ENCODE data around the gene RAET1L. TPM values are rescaled to one million over a fixed set of nuclear protein-coding genes. Genes with fewer than 3 reads are reported as not detected.
A peak's percentile ranks its signal among the peaks of the same experiment; 100 is the strongest.

The RAET1L gene
- polyA plus RNA-seq, 3 donors: not detected

DNA sequence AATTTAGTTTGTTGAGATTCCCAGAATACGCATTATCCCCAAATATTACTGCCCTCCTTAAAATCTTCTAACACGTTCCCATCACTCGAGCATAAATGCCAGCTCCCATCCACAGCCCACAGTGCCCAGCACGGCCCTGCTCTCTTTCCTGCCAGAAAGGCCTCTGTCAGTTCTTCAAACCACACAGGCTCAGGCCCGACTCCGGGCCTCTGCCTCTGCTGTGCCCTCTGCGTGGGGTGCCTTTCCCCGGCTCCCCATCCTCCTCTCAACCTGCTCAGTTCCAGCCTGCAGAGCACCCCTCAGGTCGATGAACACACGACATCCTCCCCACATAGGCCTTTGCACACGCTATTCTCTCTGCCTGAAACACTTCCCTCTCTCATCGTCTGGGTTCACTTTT is 30.8 kb upstream of the RAET1L start:
- Histone ChIP-seq H3K36me3 (replicated peaks in 1 of 2; ENCODE audit: control insufficient read depth in 1 of 2, insufficient read depth in 2 of 2, low read length in 2 of 2) (no peaks in the 10 kb centered on the region), H3K79me2 (ENCODE audit: insufficient read depth, low read length) (no peaks in the 10 kb centered on the region), H3K9ac (ENCODE audit: insufficient read depth, low read length, poor library complexity, severe bottlenecking) (no peak overlapping the region), H2AFZ (ENCODE audit: insufficient read depth, low read depth, low read length, poor library complexity, severe bottlenecking) (no peak overlapping the region), H3K4me1 (ENCODE audit: control insufficient read depth in 1 of 2, insufficient read depth in 2 of 2, low read length in 2 of 2) (no peaks in the 10 kb centered on the region), H3K9me3 (replicated peaks in 1 of 2; ENCODE audit: control insufficient read depth in 1 of 2, insufficient read depth in 1 of 2, low read length in 2 of 2) (no peaks in the 10 kb centered on the region), H4K20me1 (ENCODE audit: insufficient read depth, low read length) (no peaks in the 10 kb centered on the region), H3K27me3 (ENCODE audit: control insufficient read depth in 2 of 2, insufficient read depth in 2 of 2, low read length in 2 of 2) (no peaks in the 10 kb centered on the region), H3K4me3 (replicated peaks in 1 of 3; ENCODE audit: low read depth in 2 of 3, low read length in 3 of 3) (no peak overlapping the region), H3K27ac (ENCODE audit: low read depth in 1 of 2, low read length in 2 of 2) (no peak overlapping the region), H3K4me2 (replicated peaks; ENCODE audit: extremely low read depth, low read length, poor library complexity, severe bottlenecking) (no peak overlapping the region)
- 85% methylated on average over 12 of the region's 12 CpGs for WGBS (ENCODE audit: insufficient coverage)
- no peak overlapping the region for H3K27ac Mint-ChIP-seq
- H3K27me3 Mint-ChIP-seq (ENCODE audit: low read depth in 3 of 3): peaks cover 21 to 48% (median 42%) of the 10 kb centered on the region in 3 donors
- H3K4me1 Mint-ChIP-seq: peaks cover 4% of the 10 kb centered on the region
- DNase-seq: no peak
- no peaks in the 10 kb centered on the region for H3K36me3 Mint-ChIP-seq
- intact Hi-C loops (cut with micrococcal nuclease): no loop called here
- peaks cover 0 to 4% (median 0%) of the 10 kb centered on the region in 7 donors for H3K9me3 Mint-ChIP-seq
- H3K4me3 Mint-ChIP-seq: no peak overlapping the region
- no peak for TF ChIP-seq CTCF (IDR thresholded peaks at IDR 0.05)

- WGBS (ENCODE audit: insufficient coverage): 84% methylated on average over 10 of the region's 10 CpGs
- Mint-ChIP-seq H3K27me3 (ENCODE audit: low read depth in 3 of 3) (peaks cover 21 to 47% (median 37%) of the 10 kb centered on the region in 3 donors), H3K4me3 (peak overlapping the region in 1 of 2 donors; percentile 13), H3K36me3 (no peaks in the 10 kb centered on the region), H3K27ac (peak overlapping the region in 2 of 7 donors; percentile 14 to 66), H3K4me1 (peaks cover 4% of the 10 kb centered on the region), H3K9me3 (peaks cover 0 to 4% (median 0%) of the 10 kb centered on the region in 7 donors)
- Histone ChIP-seq H4K20me1 (ENCODE audit: insufficient read depth, low read length) (no peaks in the 10 kb centered on the region), H3K4me2 (replicated peaks; ENCODE audit: extremely low read depth, low read length, poor library complexity, severe bottlenecking) (no peak overlapping the region), H3K79me2 (ENCODE audit: insufficient read depth, low read length) (no peaks in the 10 kb centered on the region), H3K36me3 (replicated peaks in 1 of 2; ENCODE audit: control insufficient read depth in 1 of 2, insufficient read depth in 2 of 2, low read length in 2 of 2) (no peaks in the 10 kb centered on the region), H3K9me3 (replicated peaks in 1 of 2; ENCODE audit: control insufficient read depth in 1 of 2, insufficient read depth in 1 of 2, low read length in 2 of 2) (no peaks in the 10 kb centered on the region), H3K4me1 (ENCODE audit: control insufficient read depth in 1 of 2, insufficient read depth in 2 of 2, low read length in 2 of 2) (no peaks in the 10 kb centered on the region), H3K4me3 (replicated peaks in 1 of 3; ENCODE audit: low read depth in 2 of 3, low read length in 3 of 3) (no peak overlapping the region), H3K27ac (ENCODE audit: low read depth in 1 of 2, low read length in 2 of 2) (no peak overlapping the region), H3K27me3 (ENCODE audit: control insufficient read depth in 2 of 2, insufficient read depth in 2 of 2, low read length in 2 of 2) (no peaks in the 10 kb centered on the region), H3K9ac (ENCODE audit: insufficient read depth, low read length, poor library complexity, severe bottlenecking) (no peak overlapping the region), H2AFZ (ENCODE audit: insufficient read depth, low read depth, low read length, poor library complexity, severe bottlenecking) (no peak overlapping the region)
- no peak for DNase-seq
- no peak for TF ChIP-seq CTCF (IDR thresholded peaks at IDR 0.05)
- intact Hi-C loops (cut with micrococcal nuclease): no loop called here
These were observed 29.8 kb upstream of the RAET1L start for GRCh38 chr6:150055131-150055530.
